PFSK-1 (cell line): Measurements from ENCODE around the gene CALB2.

ENCODE experiments used
- POLR2AphosphoS5 ChIP-seq: IDR thresholded peaks from 2 replicates; pipeline ENCODE4 v1.6.1; 2012; ENCODE audit warnings: low read depth, mild to moderate bottlenecking, control low read depth, low read length, moderate library complexity
- TAF1 ChIP-seq: IDR thresholded peaks from 2 replicates; pipeline ENCODE4 v1.6.1; 2012; ENCODE audit warnings: low read length, control low read depth, borderline replicate concordance; ENCODE audit not compliant: insufficient read depth

DNA sequence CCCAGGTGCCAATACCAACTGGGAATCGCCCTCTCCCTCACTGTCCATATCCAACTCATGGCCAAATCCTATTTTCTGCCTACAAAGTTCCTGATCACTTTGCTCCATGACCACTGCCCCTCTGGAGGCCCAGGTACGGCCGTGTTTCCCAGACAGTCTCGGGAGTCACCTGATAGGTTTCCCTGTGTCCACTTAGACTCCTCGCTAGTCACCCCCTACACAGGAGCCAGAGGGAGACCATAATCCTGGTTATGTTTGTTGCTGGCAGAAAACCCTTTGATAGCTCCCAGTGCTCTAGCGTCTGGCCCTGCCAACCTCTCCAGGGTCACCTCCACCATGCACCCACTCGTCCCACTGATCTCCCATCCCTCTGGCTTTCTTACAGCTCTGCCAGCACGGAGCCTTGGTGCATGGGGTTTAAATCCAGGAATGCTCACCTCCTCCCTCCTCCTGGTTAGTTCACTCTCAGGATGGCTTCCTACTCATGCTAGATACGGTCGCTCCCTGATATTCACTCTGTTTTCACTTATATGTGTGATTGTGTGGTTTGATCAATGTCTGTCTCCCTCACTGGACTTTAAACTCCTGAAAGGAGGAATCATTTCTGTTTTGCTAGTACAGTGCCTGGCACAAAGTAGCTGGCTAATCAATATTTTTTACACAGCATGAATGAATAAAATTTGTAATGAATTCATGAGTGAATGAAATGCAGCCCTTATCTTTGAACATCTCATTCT, 7.5 kb upstream of the CALB2 start:
- TF ChIP-seq TAF1 (no peak), POLR2AphosphoS5 (no peak)
